KG1 (cell line): Measurements from ENCODE around the gene ZNF326.

Experiments used
- DNase-seq: peaks from one replicate; lab custom pipeline; 2025; lab: John Stamatoyannopoulos, UW

Gene ZNF326, protein sequence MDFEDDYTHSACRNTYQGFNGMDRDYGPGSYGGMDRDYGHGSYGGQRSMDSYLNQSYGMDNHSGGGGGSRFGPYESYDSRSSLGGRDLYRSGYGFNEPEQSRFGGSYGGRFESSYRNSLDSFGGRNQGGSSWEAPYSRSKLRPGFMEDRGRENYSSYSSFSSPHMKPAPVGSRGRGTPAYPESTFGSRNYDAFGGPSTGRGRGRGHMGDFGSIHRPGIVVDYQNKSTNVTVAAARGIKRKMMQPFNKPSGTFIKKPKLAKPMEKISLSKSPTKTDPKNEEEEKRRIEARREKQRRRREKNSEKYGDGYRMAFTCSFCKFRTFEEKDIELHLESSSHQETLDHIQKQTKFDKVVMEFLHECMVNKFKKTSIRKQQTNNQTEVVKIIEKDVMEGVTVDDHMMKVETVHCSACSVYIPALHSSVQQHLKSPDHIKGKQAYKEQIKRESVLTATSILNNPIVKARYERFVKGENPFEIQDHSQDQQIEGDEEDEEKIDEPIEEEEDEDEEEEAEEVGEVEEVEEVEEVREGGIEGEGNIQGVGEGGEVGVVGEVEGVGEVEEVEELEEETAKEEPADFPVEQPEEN

DNA sequence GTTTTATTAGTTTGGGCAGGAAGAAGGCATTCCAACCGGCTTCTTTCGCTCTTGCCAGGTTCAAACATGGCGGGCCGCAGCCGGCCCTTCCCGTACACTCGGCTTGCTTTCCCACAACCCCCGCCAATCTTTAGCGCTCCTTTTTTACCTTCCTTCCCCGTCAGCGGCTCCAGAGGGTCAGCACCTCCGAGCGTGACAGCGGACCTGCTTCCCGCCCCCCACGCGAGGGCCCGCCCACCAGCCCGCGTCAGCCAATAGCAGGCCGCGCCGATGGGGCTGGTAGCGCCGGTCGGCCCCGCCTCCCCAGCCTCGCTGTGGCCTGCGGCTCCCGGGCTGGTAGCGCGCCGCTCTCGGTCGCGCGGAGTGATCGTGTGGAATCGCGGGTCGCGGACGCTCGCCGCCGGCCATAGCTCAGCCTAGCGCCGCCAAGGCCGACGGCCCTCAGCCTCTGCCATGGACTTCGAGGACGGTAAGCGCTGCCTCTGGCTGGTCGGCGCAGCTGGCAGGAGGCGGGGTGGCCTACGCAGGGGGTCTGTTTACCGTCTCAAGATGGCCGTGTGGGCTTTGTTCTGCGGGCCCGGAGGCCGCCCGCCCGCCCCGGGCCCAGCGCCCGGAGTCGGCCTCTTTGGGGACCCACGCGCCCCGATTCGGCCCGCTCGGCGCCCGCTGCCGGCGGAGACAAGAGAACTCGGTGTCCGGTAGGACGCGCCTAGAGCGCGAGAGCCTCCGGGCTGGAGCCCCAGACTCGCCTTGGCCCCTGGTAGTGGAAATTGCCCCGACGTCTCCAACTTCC is at the start of gene ZNF326:
Gene ZNF326 (plus strand): TSS at position 306 of the 793 bp plus-strand sequence. CDS start 148 bp downstream, at position 454.
- DNase-seq = peak; percentile 94

DNA sequence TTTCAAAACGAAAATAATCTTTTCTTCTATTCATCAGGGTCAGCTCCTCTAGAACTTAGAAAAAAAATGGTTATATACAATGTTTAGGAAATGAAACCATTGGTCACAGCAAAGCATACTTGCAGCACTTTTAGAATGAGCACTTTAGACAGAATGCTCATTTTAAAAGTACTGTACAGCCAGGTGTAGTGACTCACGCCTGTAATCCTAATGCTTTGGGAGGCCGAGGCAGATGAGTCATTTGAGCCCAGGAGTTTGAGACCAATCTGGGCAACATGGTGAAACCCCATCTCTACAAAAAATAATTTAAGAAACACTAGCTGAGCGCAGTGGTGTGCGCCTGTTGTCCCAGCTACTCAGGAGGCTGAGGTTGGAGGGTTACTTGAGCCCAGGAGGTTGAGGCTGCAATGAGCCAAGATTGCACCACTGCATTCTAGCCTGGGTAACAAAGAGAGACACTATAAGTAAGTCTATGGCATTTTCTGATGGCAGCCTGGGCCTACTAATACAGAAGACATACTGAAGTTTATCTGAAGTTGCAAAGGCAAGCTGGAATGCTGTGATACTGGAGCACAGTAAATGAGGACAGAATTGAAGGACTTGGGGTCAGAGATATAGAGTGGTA is 48.9 kb upstream of the ZNF326 start:
- no peak for DNase-seq

DNA sequence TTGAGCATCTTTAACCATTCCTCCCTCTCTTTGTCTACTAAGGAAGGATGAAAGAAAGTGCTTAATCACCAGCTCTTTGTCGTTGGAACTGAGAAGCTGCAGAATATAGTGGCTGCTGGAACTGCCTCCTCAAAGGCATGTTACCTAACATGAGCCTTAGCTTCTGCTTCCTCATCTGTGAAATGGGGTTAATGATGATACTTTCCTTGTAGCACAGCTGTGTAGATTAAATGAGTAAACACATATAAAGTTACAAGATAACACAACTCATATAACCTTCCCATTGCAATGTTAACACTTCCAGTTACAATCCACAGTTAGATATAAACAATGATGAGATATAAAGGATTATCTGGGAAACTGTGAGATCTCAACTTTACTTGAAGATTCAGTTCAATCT is 48.4 kb upstream of the ZNF326 start:
- no peak for DNase-seq

DNA sequence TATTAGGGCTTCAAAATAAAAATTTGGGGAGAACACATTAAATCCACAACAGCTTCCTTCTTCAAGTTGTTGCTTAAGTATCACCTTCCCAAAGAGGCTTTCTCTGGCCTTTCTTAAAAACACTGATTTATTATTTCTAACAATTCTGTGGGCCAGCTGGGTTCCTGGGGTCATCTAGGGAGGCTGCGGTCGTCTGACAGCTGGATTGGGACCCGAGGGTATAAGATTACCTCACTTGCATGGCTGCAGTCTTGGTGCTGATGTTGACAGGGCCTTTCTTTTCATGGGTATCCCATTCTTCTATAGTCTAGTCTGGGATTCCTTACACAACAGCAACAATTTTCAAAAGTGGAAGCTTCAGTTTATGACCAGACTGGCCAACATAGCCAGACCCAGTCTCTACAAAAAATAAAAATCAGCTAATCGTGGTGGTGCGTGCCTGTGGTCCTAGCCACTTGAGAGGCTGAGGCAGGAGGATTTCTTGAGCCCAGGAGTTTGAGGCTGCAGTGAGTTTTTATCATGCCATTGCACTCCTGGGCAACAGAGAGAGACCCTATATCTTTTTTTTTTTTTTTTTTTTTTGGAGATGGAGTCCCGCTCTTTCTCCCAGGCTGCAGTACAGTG is 46.1 kb upstream of the ZNF326 start:
- DNase-seq = no peak

DNA sequence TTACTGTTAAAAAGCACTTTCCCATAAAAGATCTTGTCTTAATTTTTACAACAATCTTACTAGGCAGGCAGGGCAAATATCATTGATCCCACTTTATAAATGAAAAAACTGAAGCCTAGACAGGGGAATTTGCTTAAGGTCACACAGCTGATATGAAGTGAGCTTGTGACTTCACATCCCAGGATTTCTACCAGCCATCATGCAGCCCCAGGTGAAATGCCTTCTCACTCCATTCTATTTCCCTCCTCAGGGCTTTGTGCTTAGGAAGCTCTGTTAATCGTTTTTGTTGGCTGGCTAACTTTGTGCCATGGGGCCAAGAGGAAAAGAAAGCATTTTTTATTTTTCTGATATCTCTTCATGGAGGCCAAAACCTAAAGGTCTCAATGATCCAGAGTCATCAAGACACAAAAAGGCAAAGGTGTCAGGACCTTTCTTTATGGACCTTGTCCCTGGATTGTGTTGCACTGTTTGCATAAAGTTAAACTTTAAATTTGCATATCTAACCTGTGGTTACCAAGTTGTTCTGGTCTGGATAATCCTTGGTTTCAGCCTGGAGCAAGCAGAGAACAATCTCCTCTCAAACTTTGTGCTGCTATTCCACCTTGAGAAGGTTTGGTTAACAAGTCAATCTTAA is 44.8 kb upstream of the ZNF326 start:
- no peak for DNase-seq

DNA sequence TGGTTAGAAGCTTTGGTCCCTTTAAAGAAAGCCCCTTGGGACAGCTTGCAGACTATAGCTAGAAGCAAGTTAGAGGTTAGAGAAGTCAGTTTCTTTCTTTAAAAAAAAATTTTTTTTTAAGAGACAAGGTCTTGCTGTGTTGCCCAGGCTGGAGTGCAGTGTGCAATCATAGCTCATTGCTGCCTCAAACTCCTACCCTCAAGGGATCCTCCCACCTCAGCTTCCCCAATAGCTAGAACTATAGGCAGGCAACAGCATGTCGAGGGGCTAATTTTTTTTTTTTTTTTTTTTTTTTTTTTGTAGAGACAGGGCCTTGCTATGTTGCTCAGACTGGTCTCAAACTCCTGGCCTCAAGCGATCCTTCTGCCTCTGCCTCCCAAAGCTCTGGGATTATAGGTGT is 44.2 kb upstream of the ZNF326 start:
- no peak for DNase-seq

DNA sequence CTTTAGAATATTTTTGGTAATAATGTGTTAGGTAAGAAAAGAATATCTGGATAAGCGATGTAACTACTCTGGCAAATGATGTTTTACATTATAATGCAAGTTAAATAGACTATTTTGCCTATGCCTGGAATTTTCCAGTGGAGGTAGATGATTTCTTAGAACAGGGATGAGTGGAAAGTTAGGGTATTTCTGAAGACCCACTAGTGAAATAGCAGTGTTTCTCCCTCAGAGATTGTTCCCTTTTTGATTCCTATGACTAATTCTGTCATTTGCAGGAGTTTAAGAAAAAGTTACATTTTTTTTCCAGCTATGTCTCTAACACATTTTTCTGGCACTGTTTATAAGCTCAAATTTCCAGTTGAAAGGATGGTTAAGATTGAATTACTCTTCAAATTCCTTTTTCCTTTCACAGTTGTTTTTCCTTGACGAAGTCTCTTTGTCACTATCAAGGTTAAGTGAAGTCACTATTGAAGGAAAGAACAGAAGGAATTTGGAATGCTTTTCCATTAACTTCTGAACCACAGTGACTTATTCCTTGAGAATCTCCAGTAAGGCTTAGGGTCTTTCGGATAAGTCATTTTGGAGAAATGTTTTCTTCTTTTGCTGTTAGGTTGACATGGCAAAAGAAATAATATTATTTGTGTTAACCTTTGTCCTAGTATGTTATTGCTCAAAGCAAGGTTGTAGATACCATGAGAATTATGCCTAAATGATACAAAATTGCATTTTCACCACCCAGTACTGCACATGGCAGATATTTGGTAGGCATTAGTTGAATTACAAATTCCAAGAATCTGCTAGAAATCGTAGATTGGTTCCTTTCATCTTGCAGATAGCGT is 42.9 kb upstream of the ZNF326 start:
- no peak for DNase-seq

DNA sequence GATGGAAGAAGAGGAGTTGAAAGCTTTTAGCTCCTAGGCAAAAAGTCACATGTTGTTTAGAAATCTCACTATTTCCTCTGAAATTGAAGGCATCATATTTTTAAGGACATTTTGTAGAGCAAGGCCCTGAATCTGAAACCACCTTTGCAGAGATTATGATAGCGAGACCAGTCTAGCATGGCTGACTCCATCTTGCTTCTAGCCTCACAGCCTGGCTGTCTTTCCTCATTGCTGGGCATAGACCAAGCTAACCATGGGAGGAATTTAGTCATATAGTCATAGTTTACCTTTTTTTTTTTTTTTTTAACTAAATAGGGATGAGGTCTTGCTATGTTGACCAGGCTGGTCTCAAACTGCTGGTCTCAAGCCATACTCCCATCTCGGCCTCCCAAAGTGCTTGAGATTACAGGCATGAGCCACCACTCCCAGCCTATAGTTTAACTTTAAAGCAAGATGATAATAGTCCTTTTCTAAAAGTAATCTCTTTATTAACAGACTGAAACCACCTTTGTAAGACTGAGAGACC is 42.2 kb upstream of the ZNF326 start:
- no peak for DNase-seq

DNA sequence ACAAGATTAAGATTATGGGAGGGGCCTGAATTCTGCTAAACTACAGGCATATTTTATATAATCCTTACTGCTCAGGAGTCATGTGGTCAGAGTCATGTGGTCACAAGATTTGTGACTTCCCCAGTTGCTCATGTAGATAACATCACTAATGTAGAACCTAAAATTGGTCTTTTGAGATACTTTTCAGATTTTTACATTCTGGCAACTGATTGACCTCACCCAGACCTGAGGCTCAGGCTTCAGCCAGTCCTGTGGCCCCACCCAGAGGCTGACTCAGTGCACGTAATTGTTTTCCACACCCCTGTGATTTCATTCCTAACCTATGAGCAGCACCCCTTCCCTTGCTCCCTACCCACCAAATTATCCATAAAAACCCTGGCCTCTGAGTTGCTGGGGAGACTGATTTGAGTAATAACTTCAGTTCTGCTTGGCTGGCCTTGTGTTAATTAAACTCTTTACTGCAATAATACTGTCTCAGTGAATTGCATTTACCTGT is 41.7 kb upstream of the ZNF326 start:
- peak; percentile 27 for DNase-seq

DNA sequence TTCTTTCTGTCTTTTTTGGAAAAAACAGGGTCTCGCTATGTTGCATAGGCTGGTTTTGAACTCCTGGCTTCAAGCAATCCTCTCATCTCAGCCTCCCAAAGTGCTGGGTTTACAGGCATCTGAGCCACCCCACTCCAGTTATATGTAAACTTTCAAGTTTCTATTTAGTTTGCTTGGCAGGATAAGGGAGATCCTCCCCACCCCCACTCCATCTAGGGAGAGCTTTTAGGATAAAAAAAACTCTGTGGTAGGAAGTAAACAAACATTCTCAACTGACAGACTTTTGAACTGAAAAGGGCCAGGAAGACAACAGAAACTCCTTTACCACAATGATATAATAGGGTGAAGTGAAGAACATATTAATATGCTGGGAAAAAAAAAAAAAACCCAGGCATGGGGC is 41.0 kb upstream of the ZNF326 start:
- DNase-seq = no peak

DNA sequence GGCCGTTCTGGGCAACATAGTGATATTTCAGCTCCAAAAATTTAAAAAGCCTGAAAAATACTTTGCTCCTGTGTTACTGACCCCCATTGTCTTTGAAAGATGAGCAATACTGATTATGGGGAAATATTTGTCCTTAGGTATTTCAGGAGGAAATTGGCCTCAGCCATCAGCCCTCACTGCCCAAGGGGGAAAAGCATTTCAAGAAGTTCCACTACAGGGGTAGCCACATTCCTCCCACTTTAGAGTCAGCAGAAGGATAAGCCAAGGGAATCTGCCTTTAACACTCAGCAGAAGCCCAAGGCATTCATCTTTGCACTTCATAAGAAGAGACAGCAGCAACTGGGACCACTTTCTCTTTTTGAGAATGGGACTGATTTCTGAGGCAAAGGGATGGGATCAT is 40.5 kb upstream of the ZNF326 start:
- no peak for DNase-seq

DNA sequence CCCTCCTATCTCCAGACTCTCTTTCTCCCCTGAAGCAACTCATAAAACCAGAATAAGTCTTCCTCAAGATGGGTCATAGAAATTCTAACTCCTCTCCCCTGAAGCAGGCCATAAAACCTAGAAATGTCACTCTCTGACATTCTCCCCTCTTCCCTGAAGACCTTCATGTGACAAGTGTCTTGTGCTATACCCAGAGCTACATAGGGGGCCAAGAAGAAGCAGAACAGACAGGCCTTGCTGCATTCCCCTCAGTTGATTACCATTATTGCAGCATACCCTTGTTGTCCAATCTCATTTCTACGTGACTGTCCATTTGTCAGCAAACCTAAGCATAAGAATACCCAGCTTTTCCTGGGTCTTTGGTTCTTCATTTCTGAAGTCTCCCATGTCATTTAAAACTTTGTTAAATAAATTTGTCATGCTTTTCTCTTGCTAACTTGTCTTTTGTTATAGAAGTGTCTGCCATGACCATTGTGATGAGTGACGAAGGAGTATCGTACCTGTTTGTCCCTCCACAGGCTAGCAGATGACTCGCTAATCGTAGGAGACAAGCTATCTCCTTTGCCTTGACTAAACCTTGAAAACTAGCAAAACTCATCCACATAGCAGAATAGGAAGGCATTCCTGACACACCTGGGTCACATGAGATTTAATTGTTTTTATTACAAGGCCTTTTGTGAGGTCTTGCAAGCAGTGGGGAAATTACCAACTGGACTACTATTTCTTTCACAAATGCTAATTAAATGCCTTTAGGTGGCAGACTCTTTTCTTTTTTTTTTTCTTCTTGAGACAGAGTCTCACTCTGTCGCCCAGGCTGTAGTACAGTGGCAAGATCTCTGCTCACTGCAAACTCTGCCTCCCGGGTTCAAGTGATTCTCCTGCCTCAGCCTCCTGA is 39.4 kb upstream of the ZNF326 start:
- DNase-seq = no peak

DNA sequence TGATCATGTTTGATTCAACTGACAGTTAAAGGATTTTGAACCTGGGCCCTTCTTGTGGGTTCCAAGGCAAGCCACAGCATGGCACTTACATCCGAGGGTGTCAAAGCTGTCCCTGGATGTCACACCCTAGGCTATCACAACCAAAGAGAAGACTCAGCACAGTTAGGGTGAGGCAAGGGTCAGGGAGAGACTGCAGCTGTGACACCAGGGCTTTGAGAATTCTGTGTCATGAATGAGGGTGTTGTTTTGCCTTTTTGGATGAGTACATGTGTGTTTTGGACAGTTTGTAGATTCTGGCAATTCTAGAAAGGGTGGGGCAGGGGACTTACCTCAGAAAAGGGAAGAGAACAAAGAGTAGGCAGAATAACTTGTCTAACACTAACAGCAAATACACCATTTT is 37.8 kb upstream of the ZNF326 start:
- DNase-seq = no peak

DNA sequence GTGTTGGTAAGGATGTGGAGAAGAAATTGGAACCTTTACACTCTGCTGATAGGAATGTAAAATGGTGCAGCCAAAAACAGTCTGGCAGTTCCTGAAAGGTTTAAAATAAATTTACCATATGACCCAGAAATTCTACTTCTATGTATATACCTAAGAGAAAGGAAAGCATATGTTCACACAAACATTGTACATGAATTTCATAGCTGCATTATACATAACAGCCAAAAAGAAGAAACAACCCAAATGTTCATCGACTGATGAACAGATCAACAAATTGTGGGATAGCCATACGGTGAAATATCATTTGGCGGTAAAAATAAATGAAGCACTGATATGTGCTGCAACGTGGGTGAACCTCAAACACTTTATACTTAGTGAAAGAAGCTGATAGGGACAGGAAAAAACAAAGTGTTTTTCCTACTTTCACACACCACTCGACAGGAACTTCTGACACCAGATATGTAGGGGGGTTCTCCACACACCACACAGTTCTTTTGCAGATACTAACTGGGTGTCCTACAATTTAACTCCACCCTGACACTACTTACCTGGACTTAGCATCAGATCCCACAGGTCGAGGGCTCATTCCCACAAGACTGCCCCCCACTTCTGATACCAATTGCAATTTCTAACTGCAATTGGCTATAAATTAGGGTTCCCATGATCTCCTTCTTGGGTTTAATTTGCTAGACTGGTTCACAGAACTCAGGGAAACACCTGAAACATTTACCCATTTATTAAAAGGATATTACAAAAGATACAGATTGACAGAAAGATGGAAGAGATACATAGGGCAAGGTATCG is 35.9 kb upstream of the ZNF326 start:
- no peak for DNase-seq

DNA sequence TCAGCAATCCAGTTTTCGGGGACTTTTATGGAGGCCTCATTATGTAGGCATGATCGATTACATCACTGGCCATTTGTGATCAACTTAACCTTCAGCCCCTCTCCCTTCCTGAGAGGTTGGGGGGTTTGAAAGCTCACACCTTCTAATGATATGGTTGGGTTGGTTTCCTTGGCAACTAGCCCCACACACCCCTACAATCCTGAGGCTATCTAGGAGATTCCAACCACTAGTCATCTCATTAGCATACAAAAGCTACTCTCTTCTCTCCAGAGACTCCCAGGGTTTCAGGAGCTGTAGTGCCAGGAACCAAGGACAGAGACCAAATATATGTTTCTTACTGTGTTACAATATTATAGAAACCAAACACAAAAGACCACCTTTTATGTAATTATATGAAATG is 35.2 kb upstream of the ZNF326 start:
- no peak for DNase-seq

DNA sequence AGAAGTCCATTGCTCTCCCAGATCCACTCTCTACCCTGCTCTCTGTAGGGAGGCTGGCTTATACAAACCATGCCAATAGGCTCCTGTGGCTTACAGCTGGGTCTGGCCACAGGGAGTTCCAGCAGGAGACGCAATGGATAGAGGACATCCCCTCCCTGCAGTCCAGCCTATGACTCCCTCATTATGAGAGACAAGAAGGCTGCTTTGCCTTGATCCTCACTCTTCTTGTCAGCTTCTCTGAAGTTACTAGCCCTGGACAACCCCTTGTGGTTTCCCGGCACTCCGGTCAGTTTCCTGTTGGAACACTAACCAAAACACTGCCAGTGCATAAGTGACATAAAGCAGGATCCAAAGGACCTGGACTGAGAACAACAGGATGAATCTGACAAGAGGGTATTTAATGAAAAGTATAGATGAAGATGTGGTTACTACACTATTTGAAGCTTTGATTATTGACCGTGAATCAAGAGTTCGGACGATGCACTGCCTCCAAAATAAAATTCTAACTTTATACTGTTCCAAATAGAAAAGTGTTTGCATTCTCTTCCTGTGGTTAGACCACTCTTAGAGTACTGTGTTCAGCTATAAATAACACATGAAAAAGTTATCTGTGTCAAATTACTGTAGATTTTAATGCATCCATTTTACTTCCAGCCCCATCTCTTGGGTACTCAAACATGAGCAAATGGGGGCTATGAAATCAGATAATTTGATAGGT is 32.7 kb upstream of the ZNF326 start:
- DNase-seq = no peak

DNA sequence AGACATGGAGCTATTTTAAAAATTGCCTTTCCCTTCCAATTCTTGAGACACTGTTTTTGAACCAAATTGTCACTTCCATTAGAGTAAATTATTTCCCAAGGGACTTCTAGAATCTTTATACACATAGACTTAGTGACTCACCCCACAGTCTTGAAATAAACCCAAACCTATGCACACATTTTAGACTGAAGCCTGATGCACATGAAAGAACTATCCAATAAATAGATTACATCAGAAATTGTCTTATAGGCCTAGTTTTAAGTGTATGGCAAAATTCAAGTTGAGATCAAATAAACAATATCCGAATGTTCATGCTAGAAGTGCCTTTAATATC is 32.2 kb upstream of the ZNF326 start:
- no peak for DNase-seq
